Dermis blood vessel endothelial cell (primary cell): ENCODE data around the gene KRT4. TPM values are rescaled to one million over a fixed set of nuclear protein-coding genes. Genes with fewer than 3 reads are reported as not detected.

Source experiments
- DNase-seq: peaks from one replicate; pipeline ENCODE4 v3.0.0; 2010
- total RNA-seq: library from RNA; depleted of rRNA; stranded (reverse); fragments of >200 nt; gene quantifications from 2 replicates; pipeline ENCODE4 v1.2.3, GENCODE V29; 2014

The KRT4 gene
- total RNA-seq, 1 donor from 2014 or later, result not detected

DNA sequence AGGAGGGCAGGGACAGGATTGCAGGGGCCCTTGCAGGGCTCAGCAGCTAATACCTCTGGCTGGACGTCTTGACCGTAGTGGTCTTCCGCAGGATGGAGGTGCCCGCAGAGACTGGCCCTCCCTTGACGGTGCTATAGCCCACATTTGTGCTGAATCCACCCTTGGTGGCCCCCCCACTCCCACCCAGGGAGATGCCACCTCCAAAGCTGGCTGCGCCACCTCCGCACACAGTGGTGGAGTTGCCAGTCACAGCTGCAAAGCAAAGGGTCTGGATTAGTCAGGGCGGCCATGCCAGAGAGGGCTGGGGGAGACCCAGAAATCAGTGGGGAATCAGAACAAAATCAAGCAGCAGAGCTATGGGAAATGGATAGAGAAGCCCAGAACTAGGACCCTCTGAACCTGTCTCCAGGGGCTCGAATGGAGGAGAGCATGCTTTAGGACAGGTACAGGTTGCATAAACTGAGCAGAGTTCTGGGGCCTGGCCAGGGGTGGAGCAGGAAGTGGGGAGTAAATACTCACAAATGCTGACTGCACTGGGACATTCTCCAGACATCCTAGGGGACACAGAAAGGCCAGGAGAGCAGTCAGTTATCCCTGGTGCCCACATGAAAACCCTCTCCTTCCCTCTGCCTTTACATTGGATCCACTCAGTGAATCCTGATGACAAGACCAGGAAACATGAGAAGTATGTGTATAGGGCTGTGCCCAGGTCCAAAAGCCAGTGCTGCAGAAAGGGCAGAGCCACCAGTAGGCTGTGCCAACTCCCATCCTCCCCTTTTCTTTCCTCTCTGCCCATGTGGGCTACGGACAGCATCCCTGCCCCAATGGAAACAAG is 8.1 kb upstream of the KRT4 start:
- no peak for DNase-seq

GRCh38 chr12:52821071-52821730 is 7.3 kb upstream of the KRT4 start:
- DNase-seq, result no peak

- no peak for DNase-seq
These were observed 6.6 kb upstream of the KRT4 start for GRCh38 chr12:52820521-52820920.

- no peak for DNase-seq
These were observed 6.0 kb upstream of the KRT4 start for GRCh38 chr12:52819731-52820510.

GRCh38 chr12:52818887-52819420 is 5.0 kb upstream of the KRT4 start:
- DNase-seq, result no peak

GRCh38 chr12:52818388-52818787 is 4.5 kb upstream of the KRT4 start:
- no peak for DNase-seq

DNA sequence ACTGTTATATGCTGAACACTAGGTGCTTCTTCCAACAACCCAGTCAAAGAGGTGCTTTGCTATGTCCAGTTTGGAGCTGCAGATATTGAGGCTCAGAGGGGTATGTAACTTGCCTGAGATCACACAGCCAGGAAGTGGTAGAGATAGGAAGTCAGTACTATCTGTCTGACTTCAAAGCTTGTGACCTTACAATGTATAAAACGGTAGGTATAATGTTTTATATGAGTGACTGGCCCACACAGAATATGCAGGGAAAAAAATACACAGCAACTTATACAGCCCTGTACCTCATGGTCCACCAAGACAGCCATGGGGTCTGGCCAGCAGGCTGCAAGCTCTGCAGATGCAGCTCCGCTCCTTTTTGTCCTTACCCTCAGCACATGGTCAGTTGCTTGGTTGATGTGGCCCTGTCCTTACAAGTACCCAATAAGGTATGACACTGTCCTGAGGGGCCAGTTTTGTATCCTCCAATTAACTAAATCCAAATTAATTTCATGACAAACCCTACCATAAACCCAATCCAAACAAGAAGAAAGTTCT is 3.9 kb upstream of the KRT4 start:
- DNase-seq, result no peak

DNA sequence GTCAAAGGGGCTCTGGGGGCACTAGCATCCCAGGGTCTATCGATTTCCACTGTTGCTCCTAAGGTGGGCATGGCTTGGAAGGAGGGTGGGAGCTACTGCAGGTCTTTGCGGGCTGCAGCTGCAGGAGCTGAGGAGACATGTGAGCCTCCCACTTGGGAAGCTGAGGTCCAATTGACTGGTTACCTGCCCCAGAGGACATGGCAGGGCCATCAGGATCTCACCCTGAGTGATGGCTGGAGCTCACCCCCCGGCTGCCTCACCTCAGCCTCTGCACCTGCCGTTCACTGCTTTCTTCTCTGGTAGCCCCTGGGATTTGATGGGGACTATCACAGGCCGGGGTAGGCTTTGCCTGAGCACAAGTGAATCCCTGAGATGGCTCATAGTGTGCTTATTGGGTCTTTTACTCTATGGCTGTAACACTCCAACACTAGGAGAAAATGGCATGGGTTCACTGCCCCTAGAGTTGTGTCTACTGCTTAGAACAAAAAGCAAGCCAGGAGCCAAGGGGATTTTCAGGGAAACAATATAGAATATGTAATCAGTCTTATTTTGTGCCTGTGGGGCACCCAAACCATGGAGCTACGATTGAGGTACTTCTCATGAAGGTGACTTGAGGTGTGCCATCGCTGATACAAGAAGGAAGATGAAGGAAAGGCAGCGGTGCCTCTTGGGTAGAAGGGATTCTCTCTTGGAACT is 3.2 kb upstream of the KRT4 start:
- DNase-seq, result no peak

- no peak for DNase-seq
These were observed 2.0 kb upstream of the KRT4 start for GRCh38 chr12:52815676-52816588.

GRCh38 chr12:52815161-52815560 is 1.2 kb upstream of the KRT4 start:
- DNase-seq, result no peak

- DNase-seq, result no peak
These were observed 817 bp upstream of the KRT4 start for GRCh38 chr12:52814710-52815155.

DNA sequence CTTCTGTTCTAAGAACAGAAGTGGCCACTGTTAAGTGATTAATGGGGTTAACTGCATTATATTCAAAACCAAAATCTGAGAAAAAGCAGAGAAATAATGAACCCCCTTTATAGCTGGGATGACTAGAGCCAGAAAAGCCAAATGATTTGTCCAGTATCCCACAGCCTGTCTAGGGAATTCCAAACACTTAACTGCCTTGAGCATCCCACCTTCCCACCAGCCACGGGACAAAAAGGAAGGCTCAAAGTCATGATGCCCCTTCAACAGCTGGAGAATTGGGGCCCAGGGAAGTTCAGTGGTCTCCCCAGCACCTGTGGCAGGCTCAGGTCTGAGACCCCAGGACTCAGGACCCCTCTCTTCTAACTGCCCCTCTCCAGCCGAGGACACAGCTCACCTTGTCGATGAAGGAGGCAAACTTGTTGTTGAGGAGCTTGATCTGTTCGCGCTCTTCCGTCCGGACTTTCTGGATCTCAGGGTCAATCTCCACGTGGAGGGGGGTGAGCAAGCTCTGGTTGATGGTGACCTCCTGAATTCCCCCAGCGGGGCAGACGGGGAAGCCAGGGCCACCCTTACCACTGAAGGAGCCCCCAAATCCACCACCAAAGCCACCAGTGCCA is 605 bp downstream of the KRT4 start:
- DNase-seq, result no peak

- no peak for DNase-seq
These were observed 1.2 kb downstream of the KRT4 start for GRCh38 chr12:52812749-52813148.

DNA sequence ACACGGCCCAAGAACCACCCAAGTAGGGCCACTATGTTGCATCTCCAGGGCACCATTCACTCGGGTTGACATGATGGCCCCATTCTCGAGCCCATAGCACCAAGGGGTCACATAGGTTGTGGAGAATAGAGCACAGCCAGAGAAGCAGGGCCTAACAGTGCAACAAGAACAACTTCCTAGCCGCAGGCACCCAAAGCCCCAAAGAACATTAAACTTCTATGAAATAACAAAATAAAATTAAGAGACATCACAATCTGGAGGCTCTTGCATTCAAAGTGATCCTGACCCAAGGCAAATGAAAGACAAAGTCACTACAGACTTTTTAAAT is 1.9 kb downstream of the KRT4 start:
- no peak for DNase-seq

GRCh38 chr12:52811191-52812072 is 2.5 kb downstream of the KRT4 start:
- DNase-seq, result no peak

- no peak for DNase-seq
These were observed 3.4 kb downstream of the KRT4 start for GRCh38 chr12:52810554-52810953.

- no peak for DNase-seq
These were observed 4.8 kb downstream of the KRT4 start for GRCh38 chr12:52809166-52809565.

- no peak for DNase-seq
These were observed 5.2 kb downstream of the KRT4 start for GRCh38 chr12:52808573-52809160.
